Measurements from ENCODE around the gene MTERF1. TPM values are rescaled to one million over a fixed set of nuclear protein-coding genes. Genes with fewer than 3 reads are reported as not detected.

MTERF1 gene
- total and polyA plus RNA-seq, 2 experiments from 2014 or later, result 14.5 to 19.7 TPM

DNA sequence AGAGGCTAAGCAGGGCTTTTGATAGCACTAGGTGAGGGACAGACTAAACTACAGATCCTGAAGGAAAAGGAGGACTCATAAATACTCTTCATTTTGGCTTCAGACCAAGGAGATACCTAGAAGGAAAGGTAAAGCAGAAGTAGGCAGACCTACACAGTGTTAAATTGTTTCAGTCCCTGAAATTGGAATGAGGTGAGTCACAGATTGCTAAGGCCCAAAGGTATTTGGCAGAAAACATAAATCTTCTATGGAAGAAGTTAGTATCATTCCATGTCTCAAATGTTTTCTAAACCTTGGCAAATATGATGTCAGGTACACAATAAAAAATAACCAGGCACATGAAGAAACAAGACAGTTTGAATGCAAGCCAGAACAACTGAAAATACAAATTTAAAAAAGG is 30.0 kb downstream of the MTERF1 start:
- no peak overlapping the region for H3K27ac ChIP-seq (ENCODE audit: low read depth)
- H3K27me3 ChIP-seq (ENCODE audit: insufficient read depth), result no peaks in the 10 kb centered on the region
- Mint-ChIP-seq H3K4me3 (no peak overlapping the region), H3K36me3 (ENCODE audit: low read depth) (no peaks in the 10 kb centered on the region), H3K27me3 (ENCODE audit: insufficient read depth, low read depth, poor library complexity) (no peaks in the 10 kb centered on the region), H3K9me3 (peaks cover 8% of the 10 kb centered on the region; the same call in 1 of the 3 replicates), H3K27ac (no peak overlapping the region), H3K4me1 (no peaks in the 10 kb centered on the region)
- no peaks in the 10 kb centered on the region for H4K20me1 ChIP-seq (replicated peaks; ENCODE audit: insufficient read depth)
- no peak overlapping the region for H3K4me3 ChIP-seq
- H3K9me2 ChIP-seq (ENCODE audit: insufficient read depth), result no peaks in the 10 kb centered on the region
- H3K79me2 ChIP-seq (replicated peaks; ENCODE audit: insufficient read depth), result no peaks in the 10 kb centered on the region
- H3K4me2 ChIP-seq, result no peak overlapping the region
- no peak overlapping the region for H2AFZ ChIP-seq
- no peak for TF ChIP-seq STAT1 (IDR thresholded peaks at IDR 0.05; ENCODE audit: unreplicated experiment)
- no peak for TF ChIP-seq ETS1 (IDR thresholded peaks at IDR 0.05)
- no peak for TF ChIP-seq EZH2 (IDR thresholded peaks at IDR 0.05; ENCODE audit: low read depth, unreplicated experiment)
- no peak for TF ChIP-seq JUNB (IDR thresholded peaks at IDR 0.05; ENCODE audit: unreplicated experiment)
- TF ChIP-seq, protein P1, sequence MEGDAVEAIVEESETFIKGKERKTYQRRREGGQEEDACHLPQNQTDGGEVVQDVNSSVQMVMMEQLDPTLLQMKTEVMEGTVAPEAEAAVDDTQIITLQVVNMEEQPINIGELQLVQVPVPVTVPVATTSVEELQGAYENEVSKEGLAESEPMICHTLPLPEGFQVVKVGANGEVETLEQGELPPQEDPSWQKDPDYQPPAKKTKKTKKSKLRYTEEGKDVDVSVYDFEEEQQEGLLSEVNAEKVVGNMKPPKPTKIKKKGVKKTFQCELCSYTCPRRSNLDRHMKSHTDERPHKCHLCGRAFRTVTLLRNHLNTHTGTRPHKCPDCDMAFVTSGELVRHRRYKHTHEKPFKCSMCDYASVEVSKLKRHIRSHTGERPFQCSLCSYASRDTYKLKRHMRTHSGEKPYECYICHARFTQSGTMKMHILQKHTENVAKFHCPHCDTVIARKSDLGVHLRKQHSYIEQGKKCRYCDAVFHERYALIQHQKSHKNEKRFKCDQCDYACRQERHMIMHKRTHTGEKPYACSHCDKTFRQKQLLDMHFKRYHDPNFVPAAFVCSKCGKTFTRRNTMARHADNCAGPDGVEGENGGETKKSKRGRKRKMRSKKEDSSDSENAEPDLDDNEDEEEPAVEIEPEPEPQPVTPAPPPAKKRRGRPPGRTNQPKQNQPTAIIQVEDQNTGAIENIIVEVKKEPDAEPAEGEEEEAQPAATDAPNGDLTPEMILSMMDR (conservative IDR thresholded peaks at IDR 0.05; ENCODE audit: low read depth in 2 of 2), result no peak
- no peak for TF ChIP-seq ZNF114 (CRISPR knock-in tag; IDR thresholded peaks at IDR 0.05)
- no peak for TF ChIP-seq CREB1 (CRISPR knock-in tag; IDR thresholded peaks at IDR 0.05; ENCODE audit: low read depth)
- no peak for TF ChIP-seq POLR2AphosphoS5 (IDR thresholded peaks at IDR 0.05; ENCODE audit: low read depth)
- TF ChIP-seq, protein P2, sequence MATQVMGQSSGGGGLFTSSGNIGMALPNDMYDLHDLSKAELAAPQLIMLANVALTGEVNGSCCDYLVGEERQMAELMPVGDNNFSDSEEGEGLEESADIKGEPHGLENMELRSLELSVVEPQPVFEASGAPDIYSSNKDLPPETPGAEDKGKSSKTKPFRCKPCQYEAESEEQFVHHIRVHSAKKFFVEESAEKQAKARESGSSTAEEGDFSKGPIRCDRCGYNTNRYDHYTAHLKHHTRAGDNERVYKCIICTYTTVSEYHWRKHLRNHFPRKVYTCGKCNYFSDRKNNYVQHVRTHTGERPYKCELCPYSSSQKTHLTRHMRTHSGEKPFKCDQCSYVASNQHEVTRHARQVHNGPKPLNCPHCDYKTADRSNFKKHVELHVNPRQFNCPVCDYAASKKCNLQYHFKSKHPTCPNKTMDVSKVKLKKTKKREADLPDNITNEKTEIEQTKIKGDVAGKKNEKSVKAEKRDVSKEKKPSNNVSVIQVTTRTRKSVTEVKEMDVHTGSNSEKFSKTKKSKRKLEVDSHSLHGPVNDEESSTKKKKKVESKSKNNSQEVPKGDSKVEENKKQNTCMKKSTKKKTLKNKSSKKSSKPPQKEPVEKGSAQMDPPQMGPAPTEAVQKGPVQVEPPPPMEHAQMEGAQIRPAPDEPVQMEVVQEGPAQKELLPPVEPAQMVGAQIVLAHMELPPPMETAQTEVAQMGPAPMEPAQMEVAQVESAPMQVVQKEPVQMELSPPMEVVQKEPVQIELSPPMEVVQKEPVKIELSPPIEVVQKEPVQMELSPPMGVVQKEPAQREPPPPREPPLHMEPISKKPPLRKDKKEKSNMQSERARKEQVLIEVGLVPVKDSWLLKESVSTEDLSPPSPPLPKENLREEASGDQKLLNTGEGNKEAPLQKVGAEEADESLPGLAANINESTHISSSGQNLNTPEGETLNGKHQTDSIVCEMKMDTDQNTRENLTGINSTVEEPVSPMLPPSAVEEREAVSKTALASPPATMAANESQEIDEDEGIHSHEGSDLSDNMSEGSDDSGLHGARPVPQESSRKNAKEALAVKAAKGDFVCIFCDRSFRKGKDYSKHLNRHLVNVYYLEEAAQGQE (IDR thresholded peaks at IDR 0.05; ENCODE audit: unreplicated experiment), result no peak
- TF ChIP-seq ZNF331 (CRISPR knock-in tag; IDR thresholded peaks at IDR 0.05; ENCODE audit: low read depth), result no peak
- TF ChIP-seq, protein P3, sequence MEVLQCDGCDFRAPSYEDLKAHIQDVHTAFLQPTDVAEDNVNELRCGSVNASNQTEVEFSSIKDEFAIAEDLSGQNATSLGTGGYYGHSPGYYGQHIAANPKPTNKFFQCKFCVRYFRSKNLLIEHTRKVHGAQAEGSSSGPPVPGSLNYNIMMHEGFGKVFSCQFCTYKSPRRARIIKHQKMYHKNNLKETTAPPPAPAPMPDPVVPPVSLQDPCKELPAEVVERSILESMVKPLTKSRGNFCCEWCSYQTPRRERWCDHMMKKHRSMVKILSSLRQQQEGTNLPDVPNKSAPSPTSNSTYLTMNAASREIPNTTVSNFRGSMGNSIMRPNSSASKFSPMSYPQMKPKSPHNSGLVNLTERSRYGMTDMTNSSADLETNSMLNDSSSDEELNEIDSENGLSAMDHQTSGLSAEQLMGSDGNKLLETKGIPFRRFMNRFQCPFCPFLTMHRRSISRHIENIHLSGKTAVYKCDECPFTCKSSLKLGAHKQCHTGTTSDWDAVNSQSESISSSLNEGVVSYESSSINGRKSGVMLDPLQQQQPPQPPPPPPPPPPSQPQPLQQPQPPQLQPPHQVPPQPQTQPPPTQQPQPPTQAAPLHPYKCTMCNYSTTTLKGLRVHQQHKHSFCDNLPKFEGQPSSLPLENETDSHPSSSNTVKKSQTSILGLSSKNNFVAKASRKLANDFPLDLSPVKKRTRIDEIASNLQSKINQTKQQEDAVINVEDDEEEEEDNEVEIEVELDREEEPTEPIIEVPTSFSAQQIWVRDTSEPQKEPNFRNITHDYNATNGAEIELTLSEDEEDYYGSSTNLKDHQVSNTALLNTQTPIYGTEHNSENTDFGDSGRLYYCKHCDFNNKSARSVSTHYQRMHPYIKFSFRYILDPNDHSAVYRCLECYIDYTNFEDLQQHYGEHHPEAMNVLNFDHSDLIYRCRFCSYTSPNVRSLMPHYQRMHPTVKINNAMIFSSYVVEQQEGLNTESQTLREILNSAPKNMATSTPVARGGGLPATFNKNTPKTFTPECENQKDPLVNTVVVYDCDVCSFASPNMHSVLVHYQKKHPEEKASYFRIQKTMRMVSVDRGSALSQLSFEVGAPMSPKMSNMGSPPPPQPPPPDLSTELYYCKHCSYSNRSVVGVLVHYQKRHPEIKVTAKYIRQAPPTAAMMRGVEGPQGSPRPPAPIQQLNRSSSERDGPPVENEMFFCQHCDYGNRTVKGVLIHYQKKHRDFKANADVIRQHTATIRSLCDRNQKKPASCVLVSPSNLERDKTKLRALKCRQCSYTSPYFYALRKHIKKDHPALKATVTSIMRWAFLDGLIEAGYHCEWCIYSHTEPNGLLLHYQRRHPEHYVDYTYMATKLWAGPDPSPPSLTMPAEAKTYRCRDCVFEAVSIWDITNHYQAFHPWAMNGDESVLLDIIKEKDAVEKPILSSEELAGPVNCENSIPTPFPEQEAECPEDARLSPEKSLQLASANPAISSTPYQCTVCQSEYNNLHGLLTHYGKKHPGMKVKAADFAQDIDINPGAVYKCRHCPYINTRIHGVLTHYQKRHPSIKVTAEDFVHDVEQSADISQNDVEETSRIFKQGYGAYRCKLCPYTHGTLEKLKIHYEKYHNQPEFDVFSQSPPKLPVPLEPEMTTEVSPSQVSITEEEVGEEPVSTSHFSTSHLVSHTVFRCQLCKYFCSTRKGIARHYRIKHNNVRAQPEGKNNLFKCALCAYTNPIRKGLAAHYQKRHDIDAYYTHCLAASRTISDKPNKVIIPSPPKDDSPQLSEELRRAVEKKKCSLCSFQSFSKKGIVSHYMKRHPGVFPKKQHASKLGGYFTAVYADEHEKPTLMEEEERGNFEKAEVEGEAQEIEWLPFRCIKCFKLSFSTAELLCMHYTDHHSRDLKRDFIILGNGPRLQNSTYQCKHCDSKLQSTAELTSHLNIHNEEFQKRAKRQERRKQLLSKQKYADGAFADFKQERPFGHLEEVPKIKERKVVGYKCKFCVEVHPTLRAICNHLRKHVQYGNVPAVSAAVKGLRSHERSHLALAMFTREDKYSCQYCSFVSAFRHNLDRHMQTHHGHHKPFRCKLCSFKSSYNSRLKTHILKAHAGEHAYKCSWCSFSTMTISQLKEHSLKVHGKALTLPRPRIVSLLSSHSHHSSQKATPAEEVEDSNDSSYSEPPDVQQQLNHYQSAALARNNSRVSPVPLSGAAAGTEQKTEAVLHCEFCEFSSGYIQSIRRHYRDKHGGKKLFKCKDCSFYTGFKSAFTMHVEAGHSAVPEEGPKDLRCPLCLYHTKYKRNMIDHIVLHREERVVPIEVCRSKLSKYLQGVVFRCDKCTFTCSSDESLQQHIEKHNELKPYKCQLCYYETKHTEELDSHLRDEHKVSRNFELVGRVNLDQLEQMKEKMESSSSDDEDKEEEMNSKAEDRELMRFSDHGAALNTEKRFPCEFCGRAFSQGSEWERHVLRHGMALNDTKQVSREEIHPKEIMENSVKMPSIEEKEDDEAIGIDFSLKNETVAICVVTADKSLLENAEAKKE (CRISPR knock-in tag; IDR thresholded peaks at IDR 0.05), result no peak
- no peak for TF ChIP-seq EZH2phosphoT487 (IDR thresholded peaks at IDR 0.05; ENCODE audit: unreplicated experiment)
- no peak for TF ChIP-seq NANOG (IDR thresholded peaks at IDR 0.05; ENCODE audit: borderline replicate concordance)
- DNase-seq (ENCODE audit: low spot score) (no peak), ATAC-seq (no peak)
- H3F3A ChIP-seq (replicated peaks; ENCODE audit: low read depth), result no peaks in the 10 kb centered on the region
- H3K36me3 ChIP-seq (ENCODE audit: insufficient read depth), result no peaks in the 10 kb centered on the region
- no peaks in the 10 kb centered on the region for H3K4me1 ChIP-seq (ENCODE audit: insufficient read depth)
